ENCODE data around the gene TRPC6. TPM values are rescaled to one million over a fixed set of nuclear protein-coding genes. Genes with fewer than 3 reads are reported as not detected.
"Not testable (repeated sequence)": the region's sequence is repeated elsewhere in the genome, so short reads cannot be mapped to it uniquely, and the experiment has no call there.

TRPC6 gene
- total RNA-seq, 1 donor from 2014 or later, result not detected

GRCh38 chr11:101466352-101466751, 117.5 kb downstream of the TRPC6 start:
- Histone ChIP-seq H3K4me3 (ENCODE audit: low read depth, low read length) (no peak overlapping the region), H3K36me3 (ENCODE audit: control insufficient read depth, insufficient read depth, low read length) (no peaks in the 10 kb centered on the region), H3K27me3 (ENCODE audit: control insufficient read depth, insufficient read depth, low read length) (no peaks in the 10 kb centered on the region)
- TF ChIP-seq CTCF (IDR thresholded peaks at IDR 0.05; ENCODE audit: insufficient read depth, low read length, poor library complexity, severe bottlenecking), result no peak
- no peak for DNase-seq (ENCODE audit: low read depth)

GRCh38 chr11:101464388-101464787, 119.4 kb downstream of the TRPC6 start:
- not testable (repeated sequence) for DNase-seq (ENCODE audit: low read depth); H3K27me3 ChIP-seq (ENCODE audit: control insufficient read depth, insufficient read depth, low read length); H3K36me3 ChIP-seq (ENCODE audit: control insufficient read depth, insufficient read depth, low read length); H3K4me3 ChIP-seq (ENCODE audit: low read depth, low read length)

- DNase-seq (ENCODE audit: low read depth), result no peak
- no peak for TF ChIP-seq CTCF (IDR thresholded peaks at IDR 0.05; ENCODE audit: insufficient read depth, low read length, poor library complexity, severe bottlenecking)
- H3K36me3 ChIP-seq (ENCODE audit: control insufficient read depth, insufficient read depth, low read length), result no peaks in the 10 kb centered on the region
- H3K27me3 ChIP-seq (ENCODE audit: control insufficient read depth, insufficient read depth, low read length), result no peaks in the 10 kb centered on the region
- H3K4me3 ChIP-seq (ENCODE audit: low read depth, low read length), result no peak overlapping the region
Observed at GRCh38 chr11:101459020-101459419, 124.8 kb downstream of the TRPC6 start.

GRCh38 chr11:101458161-101458560, 125.6 kb downstream of the TRPC6 start:
- TF ChIP-seq CTCF (IDR thresholded peaks at IDR 0.05; ENCODE audit: insufficient read depth, low read length, poor library complexity, severe bottlenecking), result no peak
- Histone ChIP-seq H3K36me3 (ENCODE audit: control insufficient read depth, insufficient read depth, low read length) (no peaks in the 10 kb centered on the region), H3K4me3 (ENCODE audit: low read depth, low read length) (no peak overlapping the region), H3K27me3 (ENCODE audit: control insufficient read depth, insufficient read depth, low read length) (no peaks in the 10 kb centered on the region)
- no peak for DNase-seq (ENCODE audit: low read depth)

GRCh38 chr11:101456812-101457211, 127.0 kb downstream of the TRPC6 start:
- no peak for DNase-seq (ENCODE audit: low read depth)
- Histone ChIP-seq H3K36me3 (ENCODE audit: control insufficient read depth, insufficient read depth, low read length) (no peaks in the 10 kb centered on the region), H3K4me3 (ENCODE audit: low read depth, low read length) (no peak overlapping the region), H3K27me3 (ENCODE audit: control insufficient read depth, insufficient read depth, low read length) (no peaks in the 10 kb centered on the region)
- TF ChIP-seq CTCF (IDR thresholded peaks at IDR 0.05; ENCODE audit: insufficient read depth, low read length, poor library complexity, severe bottlenecking), result peak; percentile 8

GRCh38 chr11:101453682-101454081, 130.1 kb downstream of the TRPC6 start:
- Histone ChIP-seq H3K36me3 (ENCODE audit: control insufficient read depth, insufficient read depth, low read length) (no peaks in the 10 kb centered on the region), H3K27me3 (ENCODE audit: control insufficient read depth, insufficient read depth, low read length) (no peaks in the 10 kb centered on the region), H3K4me3 (ENCODE audit: low read depth, low read length) (no peak overlapping the region)
- TF ChIP-seq CTCF (IDR thresholded peaks at IDR 0.05; ENCODE audit: insufficient read depth, low read length, poor library complexity, severe bottlenecking), result no peak
- DNase-seq (ENCODE audit: low read depth), result no peak
